Endodermal cell (in vitro differentiated cells): Measurements from ENCODE around the gene ANKMY1. TPM values are rescaled to one million over a fixed set of nuclear protein-coding genes. Genes with fewer than 3 reads are reported as not detected.

Source experiments
- DNase-seq: peaks from one replicate; pipeline ENCODE4 v3.0.0-alpha.2; 2017
- H3K27ac ChIP-seq: 2 replicates; pipeline ENCODE4 v1.5.1; 2013; ENCODE audit warnings: mild to moderate bottlenecking, low read depth, low read length, moderate library complexity
- H3K27me3 ChIP-seq: 2 replicates; pipeline ENCODE4 v1.6.1; 2013; ENCODE audit warnings: mild to moderate bottlenecking, low read length, moderate library complexity; ENCODE audit not compliant: insufficient read depth, control insufficient read depth, poor library complexity, severe bottlenecking
- H3K36me3 ChIP-seq: 2 replicates; pipeline ENCODE4 v1.7.0; 2013; ENCODE audit warnings: mild to moderate bottlenecking, low read length, moderate library complexity; ENCODE audit not compliant: control insufficient read depth, insufficient read depth
- H3K4me1 ChIP-seq: one replicate; pipeline ENCODE4 v1.7.0; 2013; ENCODE audit warnings: low read length; ENCODE audit not compliant: control insufficient read depth, insufficient read depth
- H3K4me3 ChIP-seq: 2 replicates; pipeline ENCODE4 v1.5.1; 2013; ENCODE audit warnings: mild to moderate bottlenecking, low read length, moderate library complexity
- H3K9ac ChIP-seq: 2 replicates; pipeline ENCODE4 v1.6.1; 2013; ENCODE audit warnings: mild to moderate bottlenecking, low read length, moderate library complexity; ENCODE audit not compliant: poor library complexity, severe bottlenecking; ENCODE audit errors: extremely low read depth
- H3K9me3 ChIP-seq: 2 replicates; pipeline ENCODE4 v1.6.1; 2013; ENCODE audit warnings: mild to moderate bottlenecking, low read length, moderate library complexity; ENCODE audit not compliant: control insufficient read depth
- H3K27ac Mint-ChIP-seq: 2 replicates; pipeline ENCODE4 v1.8.0; 2020; ENCODE audit warnings: mixed read lengths
- H3K27me3 Mint-ChIP-seq: 2 replicates; pipeline ENCODE4 v1.8.0; 2021; ENCODE audit warnings: mild to moderate bottlenecking, mixed read lengths; ENCODE audit not compliant: insufficient read depth
- H3K36me3 Mint-ChIP-seq: 2 replicates; pipeline ENCODE4 v1.8.0; 2020; ENCODE audit warnings: low read depth, mixed read lengths
- H3K4me1 Mint-ChIP-seq: 2 replicates; pipeline ENCODE4 v1.8.0; 2020; ENCODE audit warnings: mixed read lengths
- H3K4me3 Mint-ChIP-seq: 2 replicates; pipeline ENCODE4 v1.8.0; 2020; ENCODE audit warnings: mild to moderate bottlenecking, moderate library complexity, mixed read lengths
- H3K9me3 Mint-ChIP-seq: 2 replicates; pipeline ENCODE4 v1.8.0; 2020; ENCODE audit warnings: mild to moderate bottlenecking, mixed read lengths
- CTCF ChIP-seq: fragments of 200-600 bp; sonication (generic); conservative IDR thresholded peaks from 2 replicates; pipeline ENCODE4 v1.5.0; 2021; ENCODE audit warnings: antibody characterized with exemption, mild to moderate bottlenecking
- WGBS, 2 experiments: methylation state at CpG; one replicate each; pipeline versions ENCODE4 v1.1.5 to v1.1.7; 2013; ENCODE audit warnings: missing lambda C conversion rate in 2 of 2, mixed read lengths in 1 of 2; ENCODE audit not compliant: insufficient coverage in 1 of 2, insufficient read length in 1 of 2; 5-methylcytosine and 5-hydroxymethylcytosine counted together
- total RNA-seq, 2 donors: library from RNA; stranded (reverse); fragmentation: NEBNext Ultra II Directional in 1 of 2; extraction: Animal tissue kit (Norgen Biotek cat#: 25700) in 1 of 2; gene quantifications; 2 replicates in 1 of 2; 3 replicates in 1 of 2; pipeline ENCODE4 v1.2.1, GENCODE V29; 2021

The ANKMY1 gene
- total RNA-seq, 2 donors from 2014 or later: 7.4 to 13.3 TPM

GRCh38 chr2:240441326-240441992 is 116.3 kb downstream of the ANKMY1 start:
- peaks cover 5% of the 10 kb centered on the region for H3K36me3 Mint-ChIP-seq
- DNase-seq: no peak
- WGBS, 2 experiments: 92 to 96% methylated on average over 20 to 25 of the region's 27 CpGs
- Histone ChIP-seq H3K27ac (no peak overlapping the region), H3K36me3 (no peaks in the 10 kb centered on the region), H3K9me3 (no peaks in the 10 kb centered on the region), H3K9ac (no peak overlapping the region), H3K4me3 (no peak overlapping the region), H3K4me1 (no peaks in the 10 kb centered on the region), H3K27me3 (peaks cover 14% of the 10 kb centered on the region)
- H3K9me3 Mint-ChIP-seq: no peaks in the 10 kb centered on the region
- TF ChIP-seq CTCF: no peak
- no peaks in the 10 kb centered on the region for H3K4me1 Mint-ChIP-seq
- peaks cover 17% of the 10 kb centered on the region for H3K27me3 Mint-ChIP-seq
- no peak overlapping the region for H3K4me3 Mint-ChIP-seq
- no peak overlapping the region for H3K27ac Mint-ChIP-seq

DNA sequence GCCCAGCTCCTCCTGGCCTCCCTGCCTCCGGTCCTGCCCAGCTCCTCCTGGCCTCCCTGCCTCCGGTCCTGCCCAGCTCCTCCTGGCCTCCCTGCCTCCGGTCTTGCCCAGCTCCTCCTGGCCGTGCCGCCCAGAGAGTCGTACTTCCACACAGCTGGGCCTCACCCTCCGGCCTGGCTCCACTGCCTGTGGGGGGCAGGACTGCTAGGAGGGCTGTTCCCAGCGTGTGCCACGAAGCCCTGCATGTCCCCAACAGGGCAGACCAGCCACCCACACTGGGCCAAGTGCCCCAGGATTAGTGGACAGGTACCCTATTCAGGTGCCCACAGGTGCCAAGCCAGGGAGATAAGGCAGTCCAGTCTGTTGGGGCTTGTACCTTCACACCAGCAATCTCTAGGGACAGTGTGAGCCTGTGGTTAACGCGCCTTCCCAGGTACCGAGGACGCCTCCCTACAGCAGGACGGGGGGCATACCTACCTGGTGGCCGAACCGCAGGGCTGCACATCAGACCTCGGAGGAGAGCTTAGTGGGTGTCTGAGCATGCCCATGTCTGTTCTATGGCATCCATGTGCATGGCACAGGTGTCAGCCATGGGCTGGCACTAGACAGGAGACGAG is 117.0 kb downstream of the ANKMY1 start:
- Mint-ChIP-seq H3K27me3 (peaks cover 18% of the 10 kb centered on the region), H3K27ac (no peak overlapping the region), H3K9me3 (no peaks in the 10 kb centered on the region), H3K4me1 (no peaks in the 10 kb centered on the region), H3K4me3 (no peak overlapping the region), H3K36me3 (peaks cover 2% of the 10 kb centered on the region)
- no peak for DNase-seq
- Histone ChIP-seq H3K9me3 (no peaks in the 10 kb centered on the region), H3K36me3 (no peaks in the 10 kb centered on the region), H3K27ac (no peak overlapping the region), H3K27me3 (peaks cover 14% of the 10 kb centered on the region), H3K4me3 (no peak overlapping the region), H3K4me1 (no peaks in the 10 kb centered on the region), H3K9ac (no peak overlapping the region)
- TF ChIP-seq CTCF: no peak
- 93 to 98% methylated on average over 13 to 18 of the region's 18 CpGs for WGBS, 2 experiments

GRCh38 chr2:240440251-240440650 is 117.5 kb downstream of the ANKMY1 start:
- DNase-seq: no peak

More at GRCh38 chr2:240440251-240440650, 117.5 kb downstream of the ANKMY1 start:
- H3K4me3 Mint-ChIP-seq: no peak overlapping the region
- no peaks in the 10 kb centered on the region for H3K36me3 ChIP-seq
- H3K9me3 Mint-ChIP-seq: no peaks in the 10 kb centered on the region
- WGBS, 2 experiments: 95 to 99% methylated on average over 7 to 9 of the region's 12 CpGs
- H3K27ac Mint-ChIP-seq: no peak overlapping the region
- H3K36me3 Mint-ChIP-seq: peaks cover 2% of the 10 kb centered on the region
- TF ChIP-seq CTCF: no peak
- H3K27me3 Mint-ChIP-seq: peaks cover 18% of the 10 kb centered on the region
- H3K27ac ChIP-seq: no peak overlapping the region
- H3K4me3 ChIP-seq: no peak overlapping the region
- no peaks in the 10 kb centered on the region for H3K9me3 ChIP-seq
- H3K4me1 ChIP-seq: no peaks in the 10 kb centered on the region
- no peaks in the 10 kb centered on the region for H3K4me1 Mint-ChIP-seq
- no peak overlapping the region for H3K9ac ChIP-seq
- H3K27me3 ChIP-seq: peaks cover 14% of the 10 kb centered on the region
